Activated CD4-positive, alpha-beta T cell treated with anti-CD3 and anti-CD28 coated beads, Interleukin-10, Interleukin-2, amounts not matched to agents 100 ng/mL and 50 ng/mL, durations not matched to agents 16 hours and 8 hours (primary cell): ENCODE results near the gene ZNF180.
"Not testable (repeated sequence)": the region's sequence is repeated elsewhere in the genome, so short reads cannot be mapped to it uniquely, and the experiment has no call there.

ENCODE experiments used
- DNase-seq: peaks from one replicate; pipeline ENCODE4 v3.0.0-alpha.2; 2020

Gene ZNF180

DNA sequence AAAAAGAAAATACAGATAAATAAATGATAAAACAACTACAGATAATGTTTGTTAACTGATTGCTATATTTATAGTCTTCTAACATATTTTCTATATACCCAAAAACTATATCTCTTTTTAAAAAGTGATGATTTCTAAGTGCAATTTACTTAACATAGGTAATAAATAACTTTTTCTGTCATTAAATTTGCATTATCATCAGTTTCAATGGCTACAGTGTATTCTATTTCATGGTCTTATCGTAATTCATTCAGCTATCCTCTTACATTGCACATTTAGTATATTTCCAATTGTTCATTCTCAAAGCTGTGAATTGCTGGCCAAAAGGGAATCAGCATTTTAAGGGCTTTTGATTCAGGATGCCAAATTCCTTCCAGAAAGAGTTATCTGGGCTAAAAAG, 3.6 kb downstream of the ZNF180 start:
- DNase-seq = no peak

DNA sequence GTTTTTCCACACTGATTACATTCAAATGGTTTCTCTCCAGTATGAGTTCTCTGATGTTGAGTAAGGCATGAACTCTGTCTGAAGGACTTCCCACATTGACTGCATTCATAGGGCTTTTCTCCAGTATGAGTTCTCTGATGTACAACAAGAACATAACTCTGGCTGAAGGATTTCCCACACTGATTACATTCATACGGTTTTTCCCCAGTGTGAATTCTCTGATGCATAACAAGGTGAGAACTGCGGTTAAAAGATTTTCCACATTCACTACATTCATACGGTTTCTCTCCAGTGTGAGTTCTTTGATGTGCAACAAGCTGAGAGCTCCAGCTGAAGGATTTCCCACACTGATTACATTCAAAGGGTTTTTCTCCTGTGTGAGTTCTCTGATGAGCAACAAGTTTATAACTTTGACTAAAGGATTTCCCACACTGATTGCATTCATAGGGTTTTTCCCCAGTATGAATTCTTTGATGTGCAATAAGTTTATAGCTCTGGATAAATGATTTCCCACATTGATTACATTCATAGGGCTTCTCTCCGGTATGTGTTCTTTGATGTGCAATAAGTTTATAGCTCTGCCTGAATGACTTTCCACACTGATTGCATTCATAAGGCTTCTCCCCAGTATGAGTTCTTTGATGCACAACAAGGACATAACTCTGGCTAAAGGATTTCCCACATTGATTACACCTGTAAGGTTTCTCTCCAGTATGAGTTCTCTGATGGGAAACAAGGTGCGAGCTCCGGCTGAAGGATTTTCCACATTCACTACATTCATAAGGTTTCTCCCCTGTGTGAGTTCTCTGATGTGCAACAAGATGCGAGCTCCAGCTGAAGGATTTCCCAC, 23.5 kb downstream of the ZNF180 start:
- peak; percentile 3 for DNase-seq

DNA sequence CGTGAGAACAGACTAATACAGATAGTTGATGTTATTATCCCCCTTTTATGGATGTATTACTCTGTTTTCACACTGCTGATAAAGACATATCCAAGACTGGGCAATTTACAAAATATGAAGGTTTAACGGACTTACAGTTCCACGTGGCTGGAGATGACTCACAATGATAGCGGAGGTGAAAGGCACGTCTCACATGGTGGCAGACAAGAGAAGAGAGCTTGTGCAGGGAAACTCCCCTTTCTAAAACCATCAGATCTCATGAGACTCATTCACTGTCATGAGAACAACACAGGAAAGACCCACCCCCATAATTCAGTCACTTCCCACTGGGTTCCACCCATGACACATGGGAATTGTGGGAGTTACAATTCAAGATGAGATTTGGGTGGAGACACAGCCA, 31.6 kb downstream of the ZNF180 start:
- not testable (repeated sequence) for DNase-seq

DNA sequence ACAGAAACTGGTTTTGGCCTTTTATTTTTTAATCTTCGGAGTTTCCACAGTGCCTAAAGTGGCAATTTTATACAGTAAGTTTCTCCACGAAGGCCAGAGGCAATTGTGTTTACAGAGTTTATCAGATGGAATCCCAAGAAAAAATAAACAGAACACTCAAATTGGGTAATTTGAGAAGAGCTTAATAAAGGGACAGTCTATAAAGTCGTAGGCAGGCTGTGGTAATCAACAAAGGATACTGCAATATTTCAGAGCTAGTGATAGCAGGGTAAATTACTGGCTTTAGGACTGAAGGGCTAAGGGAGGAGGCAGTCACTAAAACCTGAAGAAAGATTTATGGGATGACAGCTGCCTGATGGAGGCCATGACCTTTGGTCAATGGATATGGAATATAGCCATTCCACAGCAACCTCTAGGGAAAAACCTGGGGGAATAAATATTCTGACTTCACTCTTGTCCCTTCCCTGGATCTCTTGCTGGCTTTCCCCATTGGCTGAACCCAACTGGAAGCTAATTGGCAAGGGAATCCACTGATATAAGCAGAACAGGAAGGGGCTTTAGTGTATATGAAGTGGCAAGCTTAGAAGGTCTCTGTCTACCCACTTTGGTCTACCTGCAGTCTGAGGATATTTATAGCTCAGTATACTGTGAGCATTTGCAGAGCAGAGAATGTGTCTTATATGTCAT, 37.6 kb downstream of the ZNF180 start:
- DNase-seq = not testable (repeated sequence)

DNA sequence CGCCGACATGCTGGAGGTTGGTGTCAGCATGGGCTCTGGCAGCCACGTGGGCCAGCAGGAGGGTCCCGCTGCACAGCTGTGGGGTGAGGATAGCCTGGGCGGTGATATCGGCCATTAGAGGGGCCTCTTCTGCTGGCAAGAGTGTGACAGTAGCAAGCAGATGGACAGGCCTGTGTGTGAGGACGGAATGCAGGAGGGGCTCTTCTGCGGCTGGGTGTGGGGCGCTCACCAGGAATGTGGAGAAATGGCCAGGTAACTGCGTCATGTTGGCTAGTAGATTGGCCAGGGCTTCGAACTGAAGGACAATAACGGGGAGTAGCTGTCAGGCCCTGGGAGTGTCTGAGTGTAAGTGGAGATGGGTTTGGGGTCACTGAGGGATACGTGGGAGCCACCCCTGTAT, 44.3 kb downstream of the ZNF180 start:
- DNase-seq = not testable (repeated sequence)

DNA sequence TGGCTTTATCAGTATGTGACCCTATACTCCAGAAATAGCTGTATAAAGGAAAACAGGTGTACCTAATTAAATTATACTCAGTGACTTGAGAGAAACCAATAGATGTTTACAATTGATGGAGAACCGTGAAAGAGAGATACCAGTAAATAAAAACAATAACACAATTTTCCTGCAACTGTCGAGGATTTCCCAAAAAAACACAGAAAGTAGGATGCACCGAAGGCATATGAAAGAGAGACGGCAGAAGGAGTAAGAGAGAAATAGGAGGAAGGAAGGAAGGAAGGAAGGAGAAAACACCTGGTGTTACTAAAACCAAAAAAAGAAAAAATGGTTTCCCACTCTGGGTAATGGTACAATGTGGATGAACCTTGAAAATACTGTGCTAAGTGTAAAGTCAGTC, 45.2 kb downstream of the ZNF180 start:
- DNase-seq = no peak

DNA sequence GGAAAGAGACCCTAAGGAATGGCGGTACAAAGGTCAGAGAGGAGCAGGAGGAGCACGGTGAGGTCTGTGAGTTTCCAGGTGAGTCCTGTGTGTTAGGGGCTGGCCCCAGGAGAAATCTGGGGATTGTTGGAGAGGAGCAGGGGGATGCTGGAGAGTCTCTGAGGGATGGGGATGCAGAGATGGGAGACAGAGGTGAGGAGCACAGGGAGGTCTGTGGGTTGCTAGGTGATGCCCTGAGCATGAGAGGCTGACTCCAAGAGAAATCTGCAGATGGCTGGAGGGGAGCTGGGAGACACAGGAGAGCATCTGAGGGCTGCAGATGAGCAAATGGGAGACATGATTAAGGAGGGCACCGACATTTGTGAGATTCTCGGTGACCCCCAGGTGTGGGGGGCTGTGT, 48.0 kb downstream of the ZNF180 start:
- DNase-seq = no peak

DNA sequence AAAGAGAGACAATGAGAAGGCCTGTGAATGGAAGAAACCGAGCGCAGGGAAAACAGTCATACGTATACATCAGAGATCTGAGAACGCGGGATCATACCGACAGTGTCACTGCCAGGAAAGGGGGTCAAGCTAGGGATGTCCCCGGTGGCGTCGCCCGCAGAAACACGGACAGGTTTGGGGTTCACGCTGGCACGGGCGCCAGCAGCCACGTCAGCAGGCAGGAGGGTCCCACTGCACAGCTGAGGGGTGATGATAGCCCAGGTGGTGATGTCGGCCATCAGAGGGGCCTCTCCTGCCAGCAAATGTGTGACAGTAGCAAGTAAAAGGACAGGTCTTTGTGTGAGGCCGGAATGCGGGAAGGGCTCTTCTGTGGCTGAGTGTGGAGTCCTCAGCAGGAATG, 48.6 kb downstream of the ZNF180 start:
- DNase-seq = no peak

DNA sequence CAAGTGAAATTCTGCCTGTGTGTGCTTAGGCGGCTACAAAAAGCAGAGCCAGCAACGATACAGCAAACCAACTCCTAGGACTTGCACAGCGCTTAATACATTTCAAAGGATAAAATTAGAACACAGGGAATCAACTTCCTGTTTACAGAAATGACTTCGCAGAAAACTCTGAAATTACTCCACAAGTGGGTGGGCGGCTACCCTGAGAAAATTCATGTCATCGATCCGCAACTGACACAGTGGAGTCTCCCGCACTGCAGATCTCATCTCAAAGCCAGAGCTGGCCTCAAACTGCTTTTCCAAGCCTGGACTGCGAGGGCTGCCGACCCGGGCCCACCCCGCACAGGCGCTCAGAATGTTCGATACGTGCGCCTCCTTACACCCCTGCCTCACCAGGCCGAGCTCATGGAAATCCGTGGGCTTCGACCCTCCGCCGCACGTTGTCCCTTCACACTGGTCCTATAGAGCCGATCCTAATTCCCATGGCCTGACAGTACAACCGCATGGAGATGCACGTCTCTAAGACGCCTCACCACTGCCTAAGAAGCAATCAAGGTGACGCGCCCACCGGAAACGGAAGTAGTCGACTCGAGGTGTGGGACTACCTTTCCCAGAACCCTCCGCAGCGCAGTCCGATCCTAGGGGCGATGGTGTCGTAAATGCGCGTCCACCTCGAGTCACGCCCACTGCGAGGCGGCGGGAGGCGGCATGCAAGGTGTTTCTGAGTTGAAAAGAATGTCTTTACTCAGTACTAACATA, 52.2 kb downstream of the ZNF180 start, which contains the start of gene ZNF229:
Gene ZNF229, minus strand, starts transcription at position 557 of the 759 bp plus-strand sequence. CDS start 5,625 bp downstream, outside the sequence.
- peak; percentile 71 for DNase-seq

DNA sequence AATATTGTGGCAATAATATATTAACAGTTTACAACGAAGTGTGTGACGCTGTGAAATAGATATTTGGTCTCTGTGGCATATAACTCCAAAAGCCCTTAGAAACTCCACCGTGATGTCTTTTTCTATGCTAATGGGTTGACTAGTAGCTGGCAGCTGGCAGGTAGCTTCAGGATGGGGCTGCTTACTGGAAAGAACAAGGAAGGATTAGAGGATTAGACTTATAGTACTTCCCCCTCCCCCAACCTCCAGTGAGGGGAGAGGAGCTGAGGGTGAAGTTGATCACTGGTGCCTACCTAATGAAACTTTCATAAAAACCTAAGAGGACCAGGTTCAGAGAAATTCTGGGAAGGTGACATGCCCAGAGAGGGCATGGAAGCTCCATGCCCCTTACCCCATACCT, 61.9 kb downstream of the ZNF180 start:
- DNase-seq = no peak

DNA sequence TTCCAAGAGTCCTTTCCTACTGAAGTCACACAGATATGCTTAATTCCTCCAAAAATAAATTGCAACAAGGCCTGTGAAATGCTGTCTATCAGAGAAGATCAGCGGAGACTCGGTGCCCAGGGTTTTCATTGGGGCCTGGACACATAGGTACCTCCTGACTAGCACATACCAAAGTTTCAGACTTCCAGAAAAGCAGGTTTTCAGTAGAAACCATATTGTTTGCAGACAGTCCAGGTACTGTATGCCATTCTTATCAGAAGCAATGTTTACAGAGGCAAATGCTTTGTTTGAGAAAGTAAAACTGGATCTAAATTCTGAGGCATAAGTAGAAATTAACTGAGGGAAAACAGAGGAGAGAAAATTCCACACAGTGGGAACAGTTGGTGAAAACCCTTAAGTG, 64.9 kb downstream of the ZNF180 start:
- DNase-seq = no peak

DNA sequence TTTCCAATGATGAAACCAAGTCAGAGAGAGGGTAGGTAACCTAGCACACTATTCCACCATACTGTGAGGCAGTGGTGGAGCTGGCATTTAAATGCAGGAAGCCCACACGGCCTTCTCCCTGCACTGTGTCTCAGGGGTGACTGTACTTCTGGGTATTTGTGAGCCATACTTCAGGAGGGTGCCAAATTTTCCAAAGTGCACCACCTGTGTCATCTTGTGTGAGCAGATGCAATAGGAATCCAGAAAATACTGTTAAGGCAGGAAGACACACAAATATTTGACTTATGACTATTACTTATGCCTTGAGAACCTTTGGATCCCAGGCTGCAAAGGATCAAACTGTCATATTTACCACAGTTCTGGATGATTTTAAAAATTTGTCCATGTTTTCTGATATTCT, 69.4 kb downstream of the ZNF180 start:
- DNase-seq = no peak
